Non-pigmented ciliary epithelial cell (primary cell): ENCODE measurements around the gene CASTOR2.
"Not testable (repeated sequence)": the region's sequence is repeated elsewhere in the genome, so short reads cannot be mapped to it uniquely, and the experiment has no call there.

Source experiments
- DNase-seq: peaks from one replicate; pipeline ENCODE4 v3.0.0-alpha.2; 2010; ENCODE audit warnings: low read depth

The CASTOR2 gene

DNA sequence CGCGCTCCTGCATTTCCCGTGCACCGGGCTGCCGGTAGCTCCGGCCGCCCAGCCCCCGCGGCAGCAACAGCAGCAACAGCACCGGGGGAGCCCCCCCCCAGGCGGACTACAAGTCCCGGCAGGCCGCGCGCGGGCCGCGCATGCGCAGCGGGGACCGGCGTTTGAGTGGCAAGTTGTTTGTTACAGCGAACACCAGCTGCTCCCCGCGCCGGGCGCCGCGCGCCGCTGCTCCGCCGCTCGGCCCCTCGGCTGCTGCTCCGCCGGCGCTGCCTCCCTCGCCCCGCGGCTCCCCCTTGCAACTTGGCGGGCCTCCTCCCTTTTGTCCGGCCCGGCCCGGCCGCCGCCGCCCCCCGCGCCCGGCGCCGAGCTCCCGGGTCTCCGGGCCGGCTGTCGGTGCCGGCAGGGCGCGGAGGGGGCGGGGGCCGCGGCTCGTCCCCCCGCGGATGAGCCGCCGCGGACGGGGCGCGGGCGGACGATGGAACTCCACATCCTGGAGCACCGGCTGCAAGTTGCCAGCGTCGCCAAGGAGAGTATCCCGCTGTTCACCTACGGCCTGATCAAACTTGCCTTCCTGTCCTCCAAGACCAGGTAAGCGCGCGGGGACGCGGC, at the start of gene CASTOR2:
Gene CASTOR2, plus strand, starts transcription at position 195 of the 609 bp plus-strand sequence. Its CDS starts 281 bp downstream, at position 476.
- DNase-seq = not testable (repeated sequence)

DNA sequence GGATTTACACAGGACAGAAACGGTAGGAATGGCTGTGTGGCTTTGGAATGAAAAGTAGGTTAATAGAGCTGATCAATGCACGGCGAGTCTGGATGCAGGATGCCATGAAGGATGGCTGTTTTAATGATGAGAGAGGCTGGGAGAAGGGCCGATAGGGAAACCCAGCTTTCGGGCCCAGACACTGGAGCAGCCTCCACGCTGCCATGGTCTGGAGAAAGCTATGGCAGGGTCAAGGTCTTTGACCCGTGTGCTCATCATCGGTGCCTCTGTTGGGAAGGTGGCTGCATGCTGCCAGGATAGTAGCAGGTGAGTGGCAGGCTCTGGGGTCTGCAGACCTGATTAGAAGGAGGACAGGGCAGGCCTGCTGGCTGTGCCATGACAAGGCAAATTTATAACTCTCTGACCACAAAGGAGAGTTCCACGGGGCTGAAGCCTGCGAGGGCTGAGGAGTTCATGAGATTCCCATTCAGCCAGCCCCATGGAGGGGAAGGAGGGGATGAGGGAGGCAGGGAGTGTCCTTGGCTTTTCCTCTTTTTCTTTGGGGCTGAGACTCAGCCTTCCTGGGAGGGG, 42.1 kb upstream of the CASTOR2 start:
- DNase-seq = not testable (repeated sequence)

GRCh38 chr7:74923644-74924043, 40.9 kb upstream of the CASTOR2 start:
- not testable (repeated sequence) for DNase-seq

- DNase-seq = not testable (repeated sequence)
Observed at GRCh38 chr7:74926968-74927367, 37.5 kb upstream of the CASTOR2 start.

- not testable (repeated sequence) for DNase-seq
Observed at GRCh38 chr7:74931563-74932328, 32.8 kb upstream of the CASTOR2 start.

DNA sequence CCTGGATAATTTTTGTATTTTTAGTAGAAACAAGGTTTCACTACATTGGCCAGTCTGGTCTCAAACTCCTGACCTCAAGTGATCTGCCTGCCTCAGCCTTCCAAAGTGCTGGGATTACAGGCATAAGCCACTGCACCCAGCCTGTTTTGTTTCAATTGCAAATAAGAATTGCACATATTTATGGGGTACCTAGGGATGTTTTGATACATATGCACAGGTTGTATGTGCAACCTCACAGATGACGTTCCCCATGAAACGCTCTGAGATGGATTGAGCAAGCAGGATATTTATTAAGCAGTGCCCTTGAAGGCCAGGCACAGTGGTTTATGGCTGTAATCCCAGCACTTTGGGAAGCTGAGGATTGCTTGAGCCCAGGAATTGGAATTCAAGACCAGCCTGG, 25.1 kb upstream of the CASTOR2 start:
- not testable (repeated sequence) for DNase-seq

DNA sequence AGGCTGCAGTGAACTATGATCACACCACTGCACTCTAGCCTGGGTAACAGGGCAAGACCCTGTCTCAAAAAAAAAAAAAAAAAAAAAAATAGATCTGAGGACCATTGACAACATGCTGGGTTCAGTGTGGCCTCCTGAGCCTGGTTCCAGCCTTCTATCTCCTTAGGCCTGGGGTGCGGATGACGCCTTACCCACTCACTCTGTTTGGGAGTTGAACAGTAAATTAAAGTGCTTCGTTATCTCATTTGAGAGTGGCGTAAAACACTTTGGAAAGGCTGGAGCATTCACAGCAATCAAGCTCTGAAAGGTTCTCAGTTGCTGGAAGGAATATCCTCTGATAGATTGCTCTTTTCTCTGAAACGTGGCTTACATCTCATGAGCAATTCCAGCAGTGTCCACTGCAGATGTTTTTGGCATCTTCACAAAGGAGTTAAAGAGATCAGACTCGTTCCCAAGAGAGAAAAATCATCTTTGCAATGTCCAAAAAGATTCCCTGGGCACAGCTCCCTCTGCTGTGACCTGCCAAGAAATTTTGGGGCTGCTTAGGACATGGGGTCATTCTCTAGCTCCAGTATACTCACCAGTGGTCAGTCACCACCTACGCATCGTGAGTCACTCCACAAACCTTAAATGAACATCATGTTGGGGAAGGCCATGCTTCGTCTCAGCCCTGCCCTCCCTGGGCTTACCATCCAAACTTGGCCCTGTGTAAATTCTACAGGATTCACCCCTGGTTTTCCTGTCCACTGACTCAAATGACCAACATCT, 23.0 kb upstream of the CASTOR2 start:
- DNase-seq = not testable (repeated sequence)

- DNase-seq = not testable (repeated sequence)
Observed at GRCh38 chr7:74943923-74944322, 20.6 kb upstream of the CASTOR2 start.

DNA sequence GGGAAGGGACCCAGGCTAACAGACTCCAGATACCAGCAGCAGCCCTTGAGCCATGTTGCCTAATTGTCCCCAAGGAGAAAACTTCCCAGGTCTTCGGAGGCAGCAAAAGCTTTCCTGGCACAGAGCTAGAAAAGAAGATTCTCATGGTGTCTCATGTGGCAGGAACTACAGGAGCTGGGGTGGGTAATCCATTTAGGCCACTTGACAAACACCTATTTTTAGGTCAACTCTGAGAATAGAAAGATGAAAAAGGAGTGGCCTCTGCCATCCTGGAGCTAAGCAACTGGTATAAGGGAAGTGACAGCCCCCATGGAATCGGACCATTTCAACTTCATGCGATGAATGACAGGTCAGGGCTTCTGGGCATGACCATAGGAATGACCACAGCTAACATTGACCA, 16.8 kb upstream of the CASTOR2 start:
- DNase-seq = not testable (repeated sequence)

GRCh38 chr7:74953774-74954173, 10.7 kb upstream of the CASTOR2 start:
- DNase-seq = not testable (repeated sequence)

GRCh38 chr7:74958328-74958727, 6.2 kb upstream of the CASTOR2 start:
- DNase-seq = not testable (repeated sequence)

DNA sequence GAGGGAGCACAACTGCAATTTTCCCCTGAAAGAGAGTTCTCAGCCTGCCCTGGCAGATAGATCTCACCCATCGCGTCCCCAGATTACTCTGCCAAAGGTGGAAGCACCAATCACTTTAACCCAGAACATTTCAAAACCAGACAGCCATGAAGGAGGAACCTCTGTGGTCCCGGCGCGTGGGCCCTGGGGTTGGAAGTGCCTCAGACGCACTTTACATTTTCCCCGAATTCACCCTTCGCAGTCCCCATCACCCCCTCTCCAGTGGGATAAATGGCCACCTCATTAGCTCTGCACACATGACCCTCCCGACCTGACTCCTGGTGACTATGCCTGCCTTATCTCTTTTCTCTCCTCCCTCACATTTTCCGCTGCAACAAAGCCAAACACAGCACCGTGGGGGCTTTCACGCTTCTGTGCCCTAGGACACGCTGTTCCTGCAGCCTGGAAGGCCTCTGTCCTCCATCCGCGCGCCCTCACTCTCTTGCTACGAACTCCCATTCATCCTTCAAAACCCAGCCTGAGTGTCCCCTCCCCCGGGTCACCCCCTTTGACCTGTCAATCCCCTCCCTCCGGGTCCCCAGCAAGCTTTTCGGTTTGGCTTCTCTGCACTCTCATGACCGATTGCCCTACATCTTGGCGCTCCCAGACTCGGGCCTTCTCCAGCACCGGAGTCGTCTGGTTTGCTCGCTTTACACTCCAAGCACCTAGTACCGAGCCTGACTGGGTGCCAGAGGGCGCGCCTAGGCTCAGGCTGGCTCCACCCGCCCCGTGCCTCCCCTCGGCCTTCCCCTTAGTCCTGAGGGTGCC, 598 bp upstream of the CASTOR2 start:
- DNase-seq = not testable (repeated sequence)

GRCh38 chr7:74966208-74966854, 1.8 kb downstream of the CASTOR2 start:
- not testable (repeated sequence) for DNase-seq

GRCh38 chr7:74966909-74967308, 2.4 kb downstream of the CASTOR2 start:
- not testable (repeated sequence) for DNase-seq

DNA sequence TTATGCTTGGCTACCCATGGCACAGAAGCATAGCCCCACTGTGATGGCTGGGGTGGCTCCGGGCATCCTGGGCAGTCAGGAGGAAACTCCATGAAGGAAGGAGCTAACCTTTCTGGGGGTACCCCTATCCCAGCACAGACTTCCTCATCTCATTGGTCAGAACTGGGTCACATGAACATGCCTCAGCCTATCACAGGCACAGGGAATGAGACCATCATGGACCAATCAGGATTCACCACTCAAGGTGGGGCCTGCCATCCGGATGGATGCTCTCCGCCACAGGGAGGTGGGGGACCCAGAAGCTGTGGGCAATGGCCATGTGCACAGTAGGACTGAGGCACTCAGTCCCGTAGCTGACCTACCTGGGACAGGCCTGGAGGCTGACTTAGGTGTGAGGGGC, 6.9 kb downstream of the CASTOR2 start:
- DNase-seq = not testable (repeated sequence)

DNA sequence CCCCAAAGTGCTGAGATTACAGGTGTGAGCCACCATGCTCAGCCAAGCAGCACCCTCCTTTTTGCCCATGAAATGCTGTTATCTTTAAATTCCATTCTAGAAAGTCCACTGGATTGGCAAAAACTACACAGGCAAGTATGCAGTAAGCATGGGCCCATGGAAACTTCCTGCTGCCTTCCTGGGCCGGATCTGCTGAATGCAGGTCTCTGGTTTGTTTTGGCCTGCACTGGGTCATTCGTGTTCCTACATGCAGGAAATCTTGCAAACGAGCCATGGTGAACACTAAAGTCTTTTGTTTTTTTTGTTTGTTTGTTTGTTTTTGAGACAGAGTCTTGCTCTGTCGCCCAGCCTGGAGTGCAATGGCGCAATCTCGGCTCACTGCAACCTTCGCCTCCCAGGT, 7.9 kb downstream of the CASTOR2 start:
- not testable (repeated sequence) for DNase-seq

- DNase-seq = not testable (repeated sequence)
Observed at GRCh38 chr7:74975959-74976358, 11.5 kb downstream of the CASTOR2 start.

DNA sequence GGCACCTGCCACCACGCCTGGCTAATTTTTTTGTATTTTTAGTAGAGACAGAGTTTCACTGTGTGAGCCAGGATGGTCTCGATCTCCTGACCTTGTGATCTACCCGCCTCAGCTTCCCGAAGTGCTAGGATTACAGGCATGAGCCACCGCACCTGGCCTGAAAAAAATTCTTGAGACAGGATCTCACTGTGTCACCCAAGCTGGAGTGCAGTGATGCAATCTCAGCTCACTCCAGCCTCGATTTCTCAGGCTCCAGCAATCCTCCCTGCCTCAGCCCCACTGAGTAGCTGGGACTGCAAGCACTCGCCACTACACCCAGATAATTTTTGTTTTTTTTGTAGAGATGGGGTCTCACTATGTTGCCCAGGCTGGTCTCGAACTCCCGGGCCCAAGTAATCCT, 13.0 kb downstream of the CASTOR2 start:
- not testable (repeated sequence) for DNase-seq

- peak; percentile 26 for DNase-seq
Observed at GRCh38 chr7:74988436-74988835, 23.9 kb downstream of the CASTOR2 start.

DNA sequence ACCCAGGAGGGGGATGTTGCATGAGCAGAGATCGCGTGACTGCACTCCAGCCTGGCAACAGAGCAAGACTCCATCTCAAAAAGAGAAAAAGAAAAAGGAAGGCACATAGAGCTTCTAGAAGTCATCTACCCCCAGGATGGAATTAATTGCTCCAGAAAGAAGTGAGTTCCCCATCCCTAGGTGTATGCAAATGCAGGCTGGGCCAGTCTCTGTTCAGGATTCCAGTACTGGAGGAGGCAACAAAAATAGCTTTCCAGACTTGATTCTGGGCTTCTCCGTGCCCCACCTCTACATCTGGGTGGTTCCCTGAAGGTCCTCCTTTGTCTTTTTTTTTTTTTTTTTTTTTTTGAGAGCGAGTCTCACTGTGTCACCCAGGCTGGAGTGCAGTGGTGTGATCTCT, 28.6 kb downstream of the CASTOR2 start:
- no peak for DNase-seq
